OCI-LY3 (cell line): Measurements from ENCODE around the gene POLR2B.

Experiments used
- H2AFZ ChIP-seq: fragments of 200-600, 300-600 bp; shearing (Covaris generic); 2 replicates; pipeline ENCODE4 v1.6.0; 2014; ENCODE audit warnings: antibody characterized with exemption, low read depth, low read length
- H3K27ac ChIP-seq: fragments of 200-600, 300-600 bp; sonication (generic); 2 replicates; pipeline ENCODE4 v1.5.1; 2014; ENCODE audit warnings: mild to moderate bottlenecking, low read length, moderate library complexity, mixed read lengths
- H3K27me3 ChIP-seq: fragments of 200-600, 300-600 bp; sonication (generic); 2 replicates; pipeline ENCODE4 v1.6.1; 2014; ENCODE audit warnings: low read depth, low read length, mixed read lengths
- H3K36me3 ChIP-seq: fragments of 200-600, 300-600 bp; sonication (generic); replicated peaks from 2 replicates; pipeline ENCODE3; 2014; ENCODE audit warnings: low read depth, low read length, mixed read lengths
- H3K4me1 ChIP-seq: fragments of 300-600, 200-600 bp; sonication (generic); 2 replicates; pipeline ENCODE4 v1.6.1; 2014; ENCODE audit warnings: low read length, mixed read lengths
- H3K4me2 ChIP-seq: fragments of 200-600, 300-600 bp; sonication (generic); 2 replicates; pipeline ENCODE4 v1.6.1; 2014; ENCODE audit warnings: low read length, mixed read lengths
- H3K4me3 ChIP-seq: fragments of 300-600, 200-600 bp; sonication (generic); 2 replicates; pipeline ENCODE4 v1.5.1; 2014; ENCODE audit warnings: antibody characterized with exemption, mild to moderate bottlenecking, low read length, moderate library complexity
- H3K79me2 ChIP-seq: fragments of 300-600, 200-600 bp; shearing (Covaris generic); 2 replicates; pipeline ENCODE4 v1.6.1; 2014; ENCODE audit warnings: mild to moderate bottlenecking, low read length, mixed read lengths
- H3K9ac ChIP-seq: fragments of 300-600, 200-600 bp; shearing (Covaris generic); 2 replicates; pipeline ENCODE4 v1.6.0; 2014; ENCODE audit warnings: mild to moderate bottlenecking, low read length, moderate library complexity
- H3K9me3 ChIP-seq: fragments of 200-600, 300-600 bp; shearing (Covaris generic); 2 replicates; pipeline ENCODE4 v1.6.1; 2014; ENCODE audit warnings: low read length, mixed read lengths; ENCODE audit not compliant: insufficient read depth
- H4K20me1 ChIP-seq: fragments of 200-600, 300-600 bp; sonication (generic); 2 replicates; pipeline ENCODE4 v1.6.1; 2016; ENCODE audit warnings: low read length, mixed read lengths; ENCODE audit not compliant: insufficient read depth
- CTCF ChIP-seq: fragments of 200-600, 300-600 bp; sonication (generic); IDR thresholded peaks from 2 replicates; pipeline ENCODE4 v1.5.1; 2014; ENCODE audit warnings: antibody characterized with exemption, low read length, low read depth
- EZH2phosphoT487 ChIP-seq: fragments of 200-600 bp; shearing (Covaris generic); IDR thresholded peaks from 2 replicates; pipeline ENCODE4 v1.6.1; 2018; ENCODE audit warnings: antibody characterized with exemption, mixed run types, low read depth

Gene POLR2B

GRCh38 chr4:57078685-57079521, 100.2 kb downstream of the POLR2B start:
- H3K9me3 ChIP-seq: no peaks in the 10 kb centered on the region
- no peaks in the 10 kb centered on the region for H3K79me2 ChIP-seq
- peaks cover 10% of the 10 kb centered on the region; the same call in 1 of the 2 replicates for H3K27me3 ChIP-seq
- H4K20me1 ChIP-seq: no peaks in the 10 kb centered on the region
- no peak overlapping the region for H2AFZ ChIP-seq
- no peaks in the 10 kb centered on the region for H3K4me1 ChIP-seq
- no peak overlapping the region for H3K4me3 ChIP-seq
- no peak overlapping the region for H3K9ac ChIP-seq
- TF ChIP-seq EZH2phosphoT487 (no peak), CTCF (no peak)
- no peak overlapping the region for H3K27ac ChIP-seq
- no peak overlapping the region for H3K4me2 ChIP-seq
- no peaks in the 10 kb centered on the region for H3K36me3 ChIP-seq
